Measurements from ENCODE around the gene KIF1C. TPM values are rescaled to one million over a fixed set of nuclear protein-coding genes. Genes with fewer than 3 reads are reported as not detected.

KIF1C gene
- total RNA-seq, 1 donor from 2014 or later, result 81.7 TPM

GRCh38 chr17:4987767-4988567 lies 9.8 kb upstream of the KIF1C start:
- Mint-ChIP-seq H3K36me3 (no peaks in the 10 kb centered on the region), H3K9me3 (no peaks in the 10 kb centered on the region), H3K27me3 (ENCODE audit: low read depth) (no peaks in the 10 kb centered on the region), H3K4me3 (peak overlapping the region; percentile 81), H3K4me1 (peaks cover 27% of the 10 kb centered on the region), H3K27ac (peak overlapping the region; percentile 89)
- no peak for DNase-seq (ENCODE audit: low spot score in 2 of 2, unreplicated experiment in 2 of 2)
- TF ChIP-seq, protein P1, sequence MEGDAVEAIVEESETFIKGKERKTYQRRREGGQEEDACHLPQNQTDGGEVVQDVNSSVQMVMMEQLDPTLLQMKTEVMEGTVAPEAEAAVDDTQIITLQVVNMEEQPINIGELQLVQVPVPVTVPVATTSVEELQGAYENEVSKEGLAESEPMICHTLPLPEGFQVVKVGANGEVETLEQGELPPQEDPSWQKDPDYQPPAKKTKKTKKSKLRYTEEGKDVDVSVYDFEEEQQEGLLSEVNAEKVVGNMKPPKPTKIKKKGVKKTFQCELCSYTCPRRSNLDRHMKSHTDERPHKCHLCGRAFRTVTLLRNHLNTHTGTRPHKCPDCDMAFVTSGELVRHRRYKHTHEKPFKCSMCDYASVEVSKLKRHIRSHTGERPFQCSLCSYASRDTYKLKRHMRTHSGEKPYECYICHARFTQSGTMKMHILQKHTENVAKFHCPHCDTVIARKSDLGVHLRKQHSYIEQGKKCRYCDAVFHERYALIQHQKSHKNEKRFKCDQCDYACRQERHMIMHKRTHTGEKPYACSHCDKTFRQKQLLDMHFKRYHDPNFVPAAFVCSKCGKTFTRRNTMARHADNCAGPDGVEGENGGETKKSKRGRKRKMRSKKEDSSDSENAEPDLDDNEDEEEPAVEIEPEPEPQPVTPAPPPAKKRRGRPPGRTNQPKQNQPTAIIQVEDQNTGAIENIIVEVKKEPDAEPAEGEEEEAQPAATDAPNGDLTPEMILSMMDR (IDR thresholded peaks at IDR 0.05; ENCODE audit: unreplicated experiment), result no peak

GRCh38 chr17:4994081-4994595 lies 3.6 kb upstream of the KIF1C start:
- Mint-ChIP-seq H3K4me3 (no peak overlapping the region), H3K27me3 (ENCODE audit: low read depth) (peaks cover 5% of the 10 kb centered on the region), H3K36me3 (no peaks in the 10 kb centered on the region), H3K27ac (no peak overlapping the region), H3K4me1 (peaks cover 14% of the 10 kb centered on the region), H3K9me3 (no peaks in the 10 kb centered on the region)
- TF ChIP-seq, protein P1 (IDR thresholded peaks at IDR 0.05; ENCODE audit: unreplicated experiment), result no peak
- no peak for DNase-seq (ENCODE audit: low spot score in 2 of 2, unreplicated experiment in 2 of 2)

- peaks cover 5% of the 10 kb centered on the region for H3K27me3 Mint-ChIP-seq (ENCODE audit: low read depth)
- no peaks in the 10 kb centered on the region for H3K9me3 Mint-ChIP-seq
- TF ChIP-seq, protein P1 (IDR thresholded peaks at IDR 0.05; ENCODE audit: unreplicated experiment), result no peak
- H3K27ac Mint-ChIP-seq, result peak overlapping the region; percentile 77
- DNase-seq (ENCODE audit: low spot score in 2 of 2, unreplicated experiment in 2 of 2), result peak; percentile 59 to 76
- H3K4me1 Mint-ChIP-seq, result peaks cover 16% of the 10 kb centered on the region
- peaks cover 13% of the 10 kb centered on the region for H3K36me3 Mint-ChIP-seq
- peak overlapping the region; percentile 86 for H3K4me3 Mint-ChIP-seq
Measured at GRCh38 chr17:4998027-4998731, 429 bp downstream of the KIF1C start.

DNA sequence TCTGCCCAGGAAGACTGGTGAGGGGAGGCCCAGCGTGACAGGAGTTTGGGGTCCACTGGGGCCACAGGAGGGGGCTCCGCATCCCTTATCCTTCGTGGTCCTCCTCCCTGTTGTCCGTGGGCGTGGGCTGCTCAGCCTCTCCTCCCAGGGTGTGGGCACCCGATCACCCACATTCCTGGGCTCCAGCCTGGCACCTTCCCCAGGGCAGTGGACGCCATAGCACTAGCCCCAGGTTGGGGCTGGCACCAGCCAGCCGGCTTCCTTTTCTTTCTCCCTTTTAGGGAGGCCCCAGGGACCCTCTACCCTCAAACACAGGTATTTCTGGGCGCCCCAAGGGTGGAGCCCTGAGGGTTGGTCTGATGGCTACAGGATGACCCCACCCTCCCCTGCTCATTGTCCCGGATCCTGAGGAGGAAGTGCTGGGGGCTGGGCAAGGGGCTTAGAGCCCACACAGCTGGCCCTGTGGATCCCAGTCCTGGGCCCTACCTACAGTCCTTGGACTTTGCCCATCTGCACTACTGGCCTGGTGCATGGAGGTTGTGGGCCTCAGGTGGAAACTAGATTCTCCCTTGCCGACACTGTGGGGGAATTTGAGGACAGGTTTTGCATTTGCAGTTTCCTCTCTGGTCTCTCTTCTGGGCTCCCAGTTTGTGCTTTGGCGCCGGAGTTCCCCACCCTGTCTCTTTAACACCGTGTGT lies 1.1 kb downstream of the KIF1C start:
- Mint-ChIP-seq H3K27ac (peak overlapping the region; percentile 30), H3K9me3 (no peaks in the 10 kb centered on the region)
- TF ChIP-seq, protein P1 (IDR thresholded peaks at IDR 0.05; ENCODE audit: unreplicated experiment), result no peak

GRCh38 chr17:4999430-5000093 lies 1.8 kb downstream of the KIF1C start:
- peaks cover 24% of the 10 kb centered on the region for H3K36me3 Mint-ChIP-seq
- H3K27ac Mint-ChIP-seq, result peak overlapping the region; percentile 30
- peak overlapping the region; percentile 86 for H3K4me3 Mint-ChIP-seq
- no peaks in the 10 kb centered on the region for H3K9me3 Mint-ChIP-seq
- TF ChIP-seq, protein P1 (IDR thresholded peaks at IDR 0.05; ENCODE audit: unreplicated experiment), result no peak
- H3K27me3 Mint-ChIP-seq (ENCODE audit: low read depth), result peaks cover 5% of the 10 kb centered on the region
- DNase-seq (ENCODE audit: low spot score in 2 of 2, unreplicated experiment in 2 of 2), result no peak
- peaks cover 16% of the 10 kb centered on the region for H3K4me1 Mint-ChIP-seq

More for the DNA sequence above, 1.1 kb downstream of the KIF1C start:
- Mint-ChIP-seq H3K27me3 (ENCODE audit: low read depth) (peaks cover 5% of the 10 kb centered on the region), H3K4me1 (peaks cover 16% of the 10 kb centered on the region), H3K36me3 (peaks cover 17% of the 10 kb centered on the region), H3K4me3 (peak overlapping the region; percentile 86)
- DNase-seq (ENCODE audit: low spot score in 2 of 2, unreplicated experiment in 2 of 2), result no peak
